ENCODE measurements around the gene S100A13.

DNA sequence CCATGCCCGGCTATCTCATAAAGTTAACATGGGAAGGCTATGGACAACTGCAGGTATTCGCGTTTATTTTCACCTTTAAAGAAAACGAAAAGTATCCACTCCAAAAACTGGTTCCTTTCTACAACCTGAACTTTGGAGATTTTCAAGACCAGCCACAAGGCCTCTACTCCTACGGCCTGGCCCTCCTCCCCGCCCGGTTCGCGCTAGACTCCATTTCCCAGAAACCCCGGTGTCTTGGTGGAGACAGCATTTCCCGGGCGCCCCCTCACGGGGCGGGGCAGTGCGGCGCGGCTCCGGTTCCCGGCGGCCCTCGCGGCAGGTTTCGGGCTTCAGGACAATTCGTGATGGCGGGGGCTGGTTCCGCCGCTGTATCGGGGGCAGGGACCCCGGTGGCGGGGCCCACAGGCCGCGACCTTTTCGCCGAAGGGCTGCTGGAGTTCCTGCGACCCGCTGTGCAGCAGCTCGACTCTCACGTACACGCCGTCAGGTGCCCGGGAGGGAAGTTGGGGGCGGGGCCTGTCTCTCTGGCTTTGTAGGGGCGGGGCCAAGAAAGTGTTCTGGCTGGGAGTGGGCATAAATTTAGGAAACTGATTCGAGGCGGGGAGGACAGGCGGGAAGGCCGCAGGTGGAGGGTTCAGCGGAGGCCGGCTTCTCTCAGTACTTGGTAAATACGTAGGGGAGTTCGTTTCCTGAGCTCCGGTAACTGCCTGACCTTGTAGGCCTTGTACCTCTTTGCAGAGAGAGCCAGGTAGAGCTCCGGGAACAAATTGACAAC lies 31.3 kb upstream of the S100A13 start, which contains the start of gene SNAPIN:
- no peak for TF ChIP-seq EZH2 (IDR thresholded peaks at IDR 0.05; ENCODE audit: borderline replicate concordance, low read length)
- TF ChIP-seq, protein P1, sequence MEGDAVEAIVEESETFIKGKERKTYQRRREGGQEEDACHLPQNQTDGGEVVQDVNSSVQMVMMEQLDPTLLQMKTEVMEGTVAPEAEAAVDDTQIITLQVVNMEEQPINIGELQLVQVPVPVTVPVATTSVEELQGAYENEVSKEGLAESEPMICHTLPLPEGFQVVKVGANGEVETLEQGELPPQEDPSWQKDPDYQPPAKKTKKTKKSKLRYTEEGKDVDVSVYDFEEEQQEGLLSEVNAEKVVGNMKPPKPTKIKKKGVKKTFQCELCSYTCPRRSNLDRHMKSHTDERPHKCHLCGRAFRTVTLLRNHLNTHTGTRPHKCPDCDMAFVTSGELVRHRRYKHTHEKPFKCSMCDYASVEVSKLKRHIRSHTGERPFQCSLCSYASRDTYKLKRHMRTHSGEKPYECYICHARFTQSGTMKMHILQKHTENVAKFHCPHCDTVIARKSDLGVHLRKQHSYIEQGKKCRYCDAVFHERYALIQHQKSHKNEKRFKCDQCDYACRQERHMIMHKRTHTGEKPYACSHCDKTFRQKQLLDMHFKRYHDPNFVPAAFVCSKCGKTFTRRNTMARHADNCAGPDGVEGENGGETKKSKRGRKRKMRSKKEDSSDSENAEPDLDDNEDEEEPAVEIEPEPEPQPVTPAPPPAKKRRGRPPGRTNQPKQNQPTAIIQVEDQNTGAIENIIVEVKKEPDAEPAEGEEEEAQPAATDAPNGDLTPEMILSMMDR (IDR thresholded peaks at IDR 0.05; ENCODE audit: low read length), result no peak

Measured in OCI-LY1 (cell line).